Dedifferentiated amniotic fluid mesenchymal stem cell (primary cell): Measurements from ENCODE around the gene SLC9A9.
"Not testable (repeated sequence)": the region's sequence is repeated elsewhere in the genome, so short reads cannot be mapped to it uniquely, and the experiment has no call there.

ENCODE experiments used
- DNase-seq: peaks from one replicate; pipeline ENCODE4 v3.0.0-alpha.2; 2016; ENCODE audit errors: extremely low spot score

The SLC9A9 gene

DNA sequence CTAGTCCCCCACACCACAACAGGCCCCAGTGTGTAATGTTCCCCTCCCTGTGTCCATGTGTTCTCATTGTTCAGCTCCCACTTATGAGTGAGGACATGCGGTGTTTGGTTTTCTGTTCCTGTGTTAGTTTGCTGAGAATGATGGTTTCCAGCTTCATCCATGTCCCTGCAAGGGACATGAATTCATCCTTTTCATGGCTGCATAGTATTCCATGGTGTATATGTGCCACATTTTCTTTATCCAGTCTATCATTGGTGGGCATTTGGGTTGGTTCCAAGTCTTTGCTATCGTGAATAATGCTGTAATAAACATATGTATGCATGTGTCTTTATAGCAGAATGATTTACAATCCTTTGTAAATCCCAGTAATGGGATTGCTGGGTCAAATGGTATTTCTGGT lies 152.9 kb downstream of the SLC9A9 start:
- DNase-seq = not testable (repeated sequence)

DNA sequence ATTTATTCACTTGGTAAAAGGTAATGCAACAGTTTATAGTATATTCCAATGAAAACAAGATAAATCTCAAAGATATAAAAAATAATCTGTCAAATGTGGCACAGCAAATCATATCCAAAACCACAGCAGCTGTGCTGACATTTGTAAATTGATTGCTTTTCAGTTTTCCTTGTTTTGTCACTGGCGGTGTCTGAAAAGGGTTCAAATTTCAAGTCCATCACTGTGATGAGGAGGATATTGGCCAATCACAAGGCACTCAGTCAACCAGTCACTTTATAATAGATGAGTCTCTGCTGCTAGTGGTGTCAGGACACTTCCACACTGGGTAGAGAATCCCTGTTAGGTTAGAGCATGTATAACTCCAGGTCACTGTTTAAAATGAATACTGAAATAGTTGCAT lies 154.8 kb downstream of the SLC9A9 start:
- no peak for DNase-seq

DNA sequence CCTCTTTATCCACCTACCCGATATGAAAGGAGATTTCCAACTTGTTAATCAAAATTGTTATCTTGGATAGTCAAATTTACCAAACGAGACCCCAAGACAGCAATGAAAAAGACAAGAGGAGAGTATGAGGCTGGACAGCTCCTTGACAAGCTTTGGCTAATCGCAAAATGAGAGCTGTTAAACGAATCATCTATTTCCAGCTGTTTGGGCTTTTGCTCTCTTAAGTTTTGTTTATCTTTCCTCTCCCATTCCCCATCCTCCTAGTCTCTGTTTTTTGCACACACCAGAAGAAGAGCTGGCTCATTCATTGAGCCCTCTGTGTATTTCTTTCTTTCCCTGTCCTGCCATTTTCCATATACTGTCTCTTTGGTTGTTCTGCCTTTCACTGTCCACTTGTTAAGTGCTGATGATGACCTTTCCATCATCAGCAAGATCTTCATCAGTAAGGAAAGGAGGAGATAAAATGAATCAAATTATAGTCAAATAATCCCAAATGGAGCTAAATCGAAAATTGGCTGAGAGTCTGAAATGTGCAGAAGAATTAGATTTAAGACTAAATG lies 161.6 kb downstream of the SLC9A9 start:
- no peak for DNase-seq

DNA sequence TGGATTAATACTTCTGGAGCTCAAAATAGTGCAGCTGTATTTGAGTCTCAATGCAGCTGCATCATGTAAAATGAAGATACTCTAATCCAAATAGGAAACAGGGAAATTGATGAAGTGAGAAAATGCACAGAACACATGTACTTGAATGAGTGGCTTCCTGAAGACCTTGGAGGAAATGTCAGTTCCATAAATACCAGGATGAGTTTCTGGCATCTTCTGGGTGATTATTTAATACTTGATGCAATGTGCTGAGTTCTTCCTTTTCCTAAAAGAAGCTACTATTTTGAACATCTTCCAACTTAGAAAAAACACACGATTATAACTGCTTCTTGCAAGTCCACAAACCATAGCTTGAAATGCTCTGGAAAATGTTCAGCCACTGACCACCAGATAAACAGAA lies 162.8 kb downstream of the SLC9A9 start:
- DNase-seq = no peak

DNA sequence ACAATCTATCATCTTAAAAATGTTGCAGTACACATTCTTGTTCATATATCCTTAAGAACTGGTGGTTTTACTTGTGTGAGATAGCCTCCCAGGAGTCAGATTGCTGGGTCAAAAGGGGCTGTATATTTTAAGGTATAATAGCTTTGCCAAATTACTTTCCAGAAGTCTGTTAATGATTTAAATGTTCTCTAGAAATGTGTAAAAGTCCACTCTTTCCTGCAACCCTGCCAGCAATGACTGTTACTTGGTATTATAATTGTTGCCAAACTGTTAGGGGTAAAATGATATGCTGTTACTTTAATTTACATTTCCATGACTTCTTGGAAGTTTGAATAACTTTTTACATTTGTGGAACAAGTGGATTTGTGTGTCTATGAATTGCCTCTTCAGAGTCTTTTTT lies 170.8 kb downstream of the SLC9A9 start:
- DNase-seq = no peak

DNA sequence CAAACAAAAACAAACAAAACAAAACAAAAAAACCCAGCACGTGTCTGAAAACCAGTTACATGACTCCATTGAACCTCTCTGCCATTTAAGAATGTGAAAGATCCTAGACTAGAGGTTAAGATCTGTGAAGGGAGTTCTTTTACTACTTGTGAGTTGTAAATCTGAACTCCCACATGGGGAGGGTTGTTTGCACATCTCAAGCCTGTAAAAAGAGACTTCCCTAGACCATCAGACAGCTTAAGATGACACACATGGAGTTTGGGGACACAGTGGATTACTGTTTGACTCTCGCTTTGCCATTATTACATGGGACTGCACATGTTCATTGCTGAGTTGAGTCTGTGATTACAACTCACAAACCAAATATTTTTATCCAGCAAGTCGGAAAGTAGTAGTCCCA lies 171.5 kb downstream of the SLC9A9 start:
- DNase-seq = no peak

DNA sequence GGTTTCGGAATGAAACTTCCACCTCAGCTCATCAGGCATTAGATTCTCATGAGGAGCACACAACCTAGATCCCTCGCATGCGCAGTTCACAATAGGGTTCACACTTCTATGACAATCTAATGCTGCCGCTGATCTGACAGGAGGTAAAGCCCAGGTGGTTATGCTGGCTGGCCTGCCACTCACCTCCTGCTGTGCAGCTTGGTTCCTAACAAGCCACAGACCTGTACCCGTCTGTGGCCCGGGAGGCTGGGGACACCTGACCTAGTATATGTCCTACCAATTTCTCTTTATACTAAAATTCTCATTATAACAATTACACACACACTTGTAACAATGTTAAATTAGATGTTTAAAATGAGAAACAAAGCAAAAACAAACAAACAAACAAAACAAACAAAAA lies 172.2 kb downstream of the SLC9A9 start:
- no peak for DNase-seq

DNA sequence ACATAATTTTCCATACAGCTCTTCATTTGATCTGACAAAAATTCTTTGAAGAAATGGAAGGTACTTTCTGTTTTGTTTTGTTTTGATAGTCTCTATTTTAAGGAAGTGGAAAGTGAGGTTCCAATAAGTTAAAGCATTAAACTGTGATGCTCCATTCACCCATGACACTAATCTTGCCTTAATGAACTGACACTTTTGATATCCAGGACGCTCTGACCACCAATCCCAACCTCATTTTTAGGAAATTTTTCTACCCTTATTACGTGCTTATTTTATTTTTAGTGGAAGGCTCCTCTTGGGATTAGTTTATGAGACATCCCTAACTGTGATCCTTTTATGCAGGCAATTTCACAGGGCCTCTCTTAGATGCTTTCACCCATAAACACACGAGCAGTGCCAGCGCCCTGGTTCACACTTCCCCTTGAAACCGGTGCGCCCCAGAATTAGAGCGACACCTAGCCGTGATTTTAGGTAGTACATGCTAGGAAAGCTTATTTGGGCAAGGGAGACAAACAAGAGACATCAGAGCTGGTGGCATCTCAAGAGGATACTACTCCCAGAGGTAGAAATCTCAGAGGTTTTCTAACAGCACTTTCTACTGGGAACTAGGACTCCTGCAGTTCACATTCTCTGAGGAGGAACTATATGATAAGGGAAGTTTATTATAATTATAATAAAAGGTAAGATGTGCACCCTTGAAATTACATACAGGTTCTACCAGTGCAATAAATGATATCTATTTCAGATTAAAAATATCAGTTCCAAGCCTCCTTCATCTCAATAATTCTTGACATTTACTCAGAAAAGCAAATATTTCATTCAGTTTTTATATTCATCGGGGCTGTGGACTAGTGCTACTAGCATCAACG lies 173.9 kb downstream of the SLC9A9 start:
- peak; percentile 71 for DNase-seq

DNA sequence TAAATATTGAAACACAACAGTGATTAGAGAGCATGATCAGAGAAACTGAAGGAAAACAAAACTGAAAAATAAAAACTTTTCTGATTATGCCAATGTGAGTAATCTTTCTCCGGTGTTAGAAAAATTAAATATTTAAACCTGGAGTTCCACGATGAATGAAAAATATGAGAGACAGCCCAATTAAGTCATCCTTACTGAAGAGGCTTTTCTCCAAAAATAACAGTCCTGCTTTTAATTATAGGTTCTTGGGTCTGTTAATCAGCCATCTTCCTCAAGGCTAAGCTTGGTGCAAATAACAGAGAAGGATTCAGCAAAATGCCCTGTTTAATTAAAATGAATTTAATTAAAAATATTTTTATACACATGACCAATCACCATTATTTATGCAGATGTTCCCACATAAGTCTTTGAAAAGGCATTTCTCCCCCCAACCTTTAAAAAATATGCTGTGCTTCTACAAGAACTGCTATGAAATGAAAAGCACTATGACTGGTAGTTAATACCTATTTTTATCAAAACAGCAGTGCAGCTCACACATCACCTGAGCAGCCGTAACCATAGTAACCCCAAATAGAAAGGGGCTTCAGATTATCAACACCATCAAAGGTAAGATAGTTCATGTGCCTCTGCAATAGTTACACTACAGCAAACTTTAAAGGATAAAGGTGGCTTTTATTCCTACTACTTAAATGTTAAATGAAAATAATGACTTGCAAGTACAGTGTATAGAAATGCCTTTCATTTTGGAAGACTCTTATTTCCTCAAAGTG lies 175.7 kb downstream of the SLC9A9 start:
- no peak for DNase-seq

DNA sequence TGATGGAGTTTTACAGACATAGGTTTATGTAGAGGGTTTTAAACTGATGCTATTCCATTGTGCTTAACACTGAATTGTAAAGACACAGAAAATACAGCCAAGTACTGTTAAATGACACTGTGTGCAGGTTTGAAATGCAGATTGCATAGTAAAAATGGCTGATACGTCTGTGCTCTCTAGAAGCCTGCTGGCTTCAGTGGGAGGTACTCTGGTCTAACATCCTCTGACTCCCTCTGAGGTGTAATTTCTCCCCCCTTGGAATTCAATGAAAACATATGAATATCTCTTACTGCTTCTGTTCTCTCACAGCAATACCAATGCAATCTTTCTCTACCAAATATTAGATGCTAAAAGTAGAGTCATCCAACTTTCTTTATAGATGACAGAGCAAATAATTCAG lies 176.6 kb downstream of the SLC9A9 start:
- DNase-seq = no peak

DNA sequence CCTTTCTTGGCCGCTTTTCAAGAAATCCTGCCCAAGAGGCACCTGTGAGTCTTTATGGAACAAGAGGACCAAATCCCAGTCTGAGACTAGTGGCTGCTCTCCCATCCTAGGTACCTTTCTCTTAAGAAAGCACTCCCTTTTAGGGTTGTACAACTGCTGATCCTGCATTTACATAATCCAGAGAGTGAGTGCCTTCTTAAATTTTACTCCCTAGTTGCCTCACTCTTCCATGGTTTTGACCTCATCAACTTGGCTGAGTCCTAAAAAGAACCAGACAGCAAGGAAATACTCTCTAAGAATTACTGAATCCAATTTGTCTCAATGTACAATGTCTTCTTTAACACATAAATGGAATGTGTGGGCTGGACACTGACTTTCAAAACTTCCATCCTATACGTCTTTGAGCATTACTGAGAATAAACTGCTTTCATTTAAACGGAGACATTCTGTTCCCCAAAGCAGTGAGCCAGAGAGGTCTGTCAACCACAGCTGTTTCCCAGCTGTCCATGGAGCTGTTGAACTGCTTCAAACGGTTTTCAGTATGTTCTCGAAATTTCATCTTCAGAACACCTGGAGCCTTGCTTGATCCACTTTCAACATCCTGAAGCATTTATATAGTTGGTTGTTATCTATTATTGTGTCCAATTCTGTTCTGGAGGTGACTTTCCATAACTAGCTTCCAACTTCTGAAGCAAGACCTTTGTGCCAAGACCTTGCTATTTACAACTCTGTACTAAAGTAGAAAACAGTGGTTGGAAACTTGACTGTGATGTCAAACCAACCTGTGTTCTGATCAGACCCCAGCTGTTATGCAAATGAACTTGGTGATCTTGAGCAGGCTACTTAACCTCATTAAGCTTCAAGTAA lies 179.1 kb downstream of the SLC9A9 start:
- no peak for DNase-seq

DNA sequence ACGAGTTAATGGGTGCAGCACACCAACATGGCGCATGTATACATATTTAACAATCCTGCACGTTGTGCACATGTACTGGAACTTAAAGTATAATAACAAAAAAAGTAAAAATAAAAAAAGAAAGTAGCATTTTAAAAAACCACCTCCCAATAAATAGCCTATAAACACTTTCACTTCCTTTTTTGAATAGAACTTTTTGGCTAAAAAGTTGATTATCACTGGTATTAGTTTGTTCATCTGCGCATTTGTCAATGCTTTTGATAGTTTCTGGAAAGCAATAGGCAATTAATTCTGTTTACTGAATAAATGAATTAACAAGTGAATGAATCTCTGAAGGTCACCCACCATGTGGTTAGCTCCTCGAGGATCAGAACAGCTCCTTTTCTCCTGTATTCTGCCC lies 179.9 kb downstream of the SLC9A9 start:
- no peak for DNase-seq

DNA sequence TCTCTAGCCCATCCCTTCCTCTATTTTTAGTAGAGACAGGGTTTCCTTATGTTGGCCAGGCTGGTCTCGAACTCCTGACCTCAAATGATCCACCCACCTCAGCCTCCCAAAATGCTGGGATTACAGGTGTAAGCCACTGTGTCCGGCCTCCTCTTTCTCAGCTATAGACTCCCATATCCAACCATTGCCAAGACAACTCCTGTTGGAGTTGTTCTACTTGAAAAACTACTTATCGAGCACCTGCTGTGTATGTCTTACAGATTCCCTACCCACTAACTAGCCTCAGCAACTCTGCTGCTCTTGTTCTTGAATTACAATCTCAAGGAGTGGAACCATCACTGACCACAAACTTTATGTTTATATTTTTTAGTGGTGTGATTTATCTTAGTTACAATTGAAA lies 186.6 kb downstream of the SLC9A9 start:
- DNase-seq = no peak

DNA sequence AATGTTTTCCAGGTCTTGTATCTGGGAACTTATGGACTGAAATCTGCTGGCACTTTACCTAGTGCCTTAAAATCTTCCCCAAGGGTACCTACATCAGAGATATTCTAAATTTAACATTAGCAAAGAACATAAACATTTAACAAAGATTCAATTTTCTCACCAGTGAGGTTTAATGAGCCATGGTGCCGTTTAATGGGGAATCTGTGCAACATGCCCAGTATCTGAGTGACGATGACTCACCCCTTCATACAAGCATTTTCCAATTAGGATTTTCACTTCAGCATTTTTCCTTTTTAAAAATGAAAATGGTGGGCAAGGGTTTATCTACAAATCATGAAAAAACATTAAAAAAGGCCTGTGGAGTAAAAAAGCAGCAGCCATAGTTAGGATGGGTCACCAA lies 189.4 kb downstream of the SLC9A9 start:
- no peak for DNase-seq

DNA sequence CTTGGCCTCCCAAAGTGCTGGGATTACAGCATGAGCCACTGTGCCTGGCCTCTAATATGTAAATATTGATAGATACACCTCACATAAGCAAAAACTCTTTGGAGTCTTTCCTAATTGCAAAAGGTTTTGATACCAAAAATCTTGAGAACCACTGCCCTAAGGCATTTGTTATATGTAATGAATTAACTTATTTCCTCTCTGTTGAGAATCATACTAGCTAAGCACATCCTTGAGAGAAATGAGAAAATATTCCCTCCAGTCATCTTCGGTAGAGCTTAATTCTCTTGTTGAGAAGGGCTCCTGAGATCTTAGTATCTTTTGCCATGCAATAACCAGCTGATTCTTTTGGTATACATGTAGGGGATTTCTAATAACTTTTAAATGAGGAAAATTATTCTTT lies 190.2 kb downstream of the SLC9A9 start:
- no peak for DNase-seq

DNA sequence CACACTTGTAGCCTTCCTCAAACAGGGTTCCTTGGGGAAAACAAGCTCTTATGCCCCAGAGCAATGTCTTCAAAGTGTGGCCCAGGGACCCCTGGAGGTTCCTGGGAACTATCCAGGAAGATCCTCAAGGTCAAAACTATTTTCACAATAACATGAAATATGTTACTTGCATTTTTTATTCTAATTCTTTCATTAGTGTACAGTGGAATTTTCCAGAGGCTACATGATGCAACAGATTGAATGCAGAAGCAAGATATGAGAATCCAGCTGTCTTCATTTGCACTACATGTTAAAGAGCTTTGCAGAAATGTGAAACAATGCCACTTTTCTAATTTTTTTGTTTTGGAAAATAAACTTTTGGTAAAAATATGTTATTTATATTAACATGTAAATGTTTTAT lies 190.9 kb downstream of the SLC9A9 start:
- DNase-seq = peak; percentile 73

DNA sequence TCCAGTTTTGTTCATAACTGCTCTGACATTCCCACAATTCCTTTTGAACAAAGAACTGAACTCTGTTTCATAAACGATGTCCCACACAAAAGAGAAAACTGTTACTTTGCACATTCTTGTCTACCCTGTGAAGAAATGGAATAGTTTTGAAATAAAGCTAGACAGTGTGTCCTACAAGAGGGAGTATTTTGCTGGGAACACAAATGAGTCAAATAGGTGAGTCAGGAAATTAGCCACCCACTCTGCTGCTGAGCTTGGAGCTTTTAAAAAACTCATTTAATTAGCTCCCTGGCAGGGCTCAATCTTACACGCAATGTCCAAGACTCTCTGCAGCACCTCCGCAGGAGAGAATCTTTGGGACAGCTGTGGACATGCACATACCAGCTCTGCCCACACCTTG lies 193.4 kb downstream of the SLC9A9 start:
- no peak for DNase-seq

DNA sequence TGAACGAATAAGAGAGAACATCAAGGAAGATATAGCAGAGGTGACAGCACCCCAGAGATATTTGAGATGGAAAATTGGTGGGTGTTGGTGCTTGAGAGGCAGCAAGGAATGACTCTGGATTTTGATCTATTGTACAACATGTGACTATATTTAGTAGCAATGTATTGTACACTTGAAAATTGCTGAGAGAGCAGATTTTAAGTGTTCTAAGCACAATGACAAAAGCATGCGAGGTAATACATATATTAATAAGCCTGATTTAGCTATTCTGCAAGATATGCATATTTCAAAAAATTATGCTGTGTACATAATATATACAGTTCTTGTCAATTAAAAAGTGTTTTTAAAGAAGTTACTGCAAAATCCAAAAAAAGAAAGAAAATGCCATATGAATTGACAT lies 194.3 kb downstream of the SLC9A9 start:
- DNase-seq = no peak

DNA sequence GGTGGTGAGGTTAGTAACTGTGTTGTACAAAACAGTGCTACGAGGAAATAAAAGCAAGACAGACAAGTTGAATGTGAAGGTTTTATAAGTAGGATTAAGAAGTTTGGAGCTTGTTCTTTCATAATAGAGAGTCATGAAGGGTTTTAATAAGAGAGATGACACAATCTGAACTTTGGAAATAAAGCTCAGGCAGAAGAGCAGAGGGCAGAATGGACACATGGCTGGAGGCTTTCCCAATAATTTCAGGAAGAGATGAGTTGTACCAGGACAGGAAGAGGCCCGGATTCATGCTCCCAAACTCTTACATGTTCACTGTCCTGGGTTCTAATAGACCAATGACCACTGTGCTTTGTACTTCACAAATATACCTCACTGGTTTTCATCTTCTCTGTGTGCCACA lies 194.8 kb downstream of the SLC9A9 start:
- no peak for DNase-seq

DNA sequence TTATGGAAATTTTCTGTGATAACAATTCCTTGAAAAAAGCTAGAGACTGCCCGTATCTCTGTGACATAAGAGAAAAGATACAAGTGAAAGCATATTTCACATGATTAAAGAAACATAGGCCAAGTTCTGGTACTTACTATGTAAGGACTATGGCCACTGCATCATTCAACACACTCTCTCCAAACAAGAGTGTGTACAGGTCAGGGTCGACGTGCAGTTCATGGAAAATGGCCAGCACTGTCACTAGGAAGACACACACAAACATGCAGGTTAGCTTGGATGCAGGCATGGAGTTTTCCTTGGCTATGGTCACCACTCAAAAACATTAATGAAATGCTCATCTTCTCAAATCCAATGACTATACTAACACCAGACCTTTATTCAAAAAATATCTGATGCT lies 196.2 kb downstream of the SLC9A9 start:
- no peak for DNase-seq

DNA sequence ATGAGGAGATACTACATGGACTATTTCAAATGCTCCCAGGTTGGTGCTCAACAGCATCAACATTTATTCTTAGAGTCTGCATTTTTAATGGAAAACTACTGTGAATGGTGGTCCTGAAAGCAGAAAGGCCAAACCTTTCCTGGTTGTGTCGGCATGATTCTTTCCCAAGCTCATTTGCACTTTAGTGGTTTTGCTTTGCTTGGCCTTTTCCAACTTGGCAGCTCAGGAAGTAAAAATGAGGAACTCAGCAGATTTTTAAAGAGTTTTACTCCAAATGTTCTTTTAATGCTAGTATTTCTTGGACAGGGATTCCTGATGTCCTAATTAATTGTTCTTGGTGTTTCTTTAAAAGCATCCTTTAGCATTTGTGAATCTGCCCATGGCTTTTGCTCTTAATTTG lies 197.4 kb downstream of the SLC9A9 start:
- DNase-seq = no peak

DNA sequence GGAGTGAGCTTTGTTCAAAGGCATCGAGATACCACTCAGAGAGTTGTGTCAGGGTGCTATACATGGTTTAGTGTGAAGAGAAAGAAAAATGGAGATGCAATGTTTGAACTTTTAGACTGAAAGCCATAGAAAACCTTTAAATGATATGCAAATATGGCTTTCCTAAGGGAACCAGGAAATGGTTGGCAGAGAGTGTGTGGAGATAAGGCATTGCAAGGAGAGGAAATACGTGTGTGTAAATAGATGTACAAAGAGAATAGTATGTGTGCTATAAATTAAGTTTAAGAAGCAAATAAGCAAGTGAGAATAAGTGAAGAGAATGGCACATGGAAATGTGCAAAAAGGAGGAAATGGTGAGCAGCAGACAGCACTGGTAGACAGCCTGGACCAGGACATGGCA lies 198.1 kb downstream of the SLC9A9 start:
- DNase-seq = no peak
